Thoracic aorta (tissue), 2 donors: ENCODE measurements around the gene SLC13A4. TPM values are rescaled to one million over a fixed set of nuclear protein-coding genes. Genes with fewer than 3 reads are reported as not detected.

Source experiments
- ATAC-seq: fragments of 150-250 bp; one replicate; pipeline ENCODE4 v1.8.0; 2017; ENCODE audit warnings: low read depth; ENCODE audit not compliant: insufficient number of reproducible peaks, low FRiP score
- DNase-seq: peaks from one replicate; pipeline ENCODE4 v3.0.0-alpha.2; 2020; ENCODE audit warnings: low spot score
- H3K27ac ChIP-seq, 2 donors: fragments of 200-600 bp; sonication (generic); 1 replicate in 1 of 2; 2 replicates in 1 of 2; pipeline ENCODE4 v1.5.1; 2016; ENCODE audit warnings: mild to moderate bottlenecking in 2 of 2, moderate library complexity in 2 of 2
- H3K27me3 ChIP-seq: fragments of 200-600 bp; sonication (generic); replicated peaks from 2 replicates; pipeline ENCODE4 v1.6.0; 2016; ENCODE audit warnings: mild to moderate bottlenecking; ENCODE audit not compliant: insufficient read depth
- H3K36me3 ChIP-seq: fragments of 200-600 bp; sonication (generic); one replicate; pipeline ENCODE4 v1.5.1; 2016
- H3K4me1 ChIP-seq, 2 donors: fragments of 200-600 bp; sonication (generic); 1 replicate in 1 of 2; 2 replicates in 1 of 2; pipeline versions ENCODE4 v1.5.1 to v1.6.0; 2016; ENCODE audit warnings: low read depth in 2 of 2, mild to moderate bottlenecking in 1 of 2; ENCODE audit not compliant: control insufficient read depth in 1 of 2
- H3K4me3 ChIP-seq: fragments of 200-600 bp; sonication (generic); 2 replicates; pipeline ENCODE4 v1.5.1; 2016; ENCODE audit warnings: mild to moderate bottlenecking
- H3K9me3 ChIP-seq: fragments of 200-600 bp; sonication (generic); 2 replicates; pipeline ENCODE4 v1.5.1; 2016
- total RNA-seq, 2 donors: library from RNA; depleted of rRNA; stranded (reverse); fragments of >200 nt; gene quantifications; one replicate each; pipeline versions ENCODE4 v1.1.0 to v1.2.3, GENCODE V29; 2016
- TF ChIP-seq, protein P1 (sequence below): fragments of 200-600 bp; sonication (generic); IDR thresholded peaks from one replicate; pipeline ENCODE4 v1.5.1; 2019; ENCODE audit warnings: antibody characterized with exemption

The SLC13A4 gene
- total RNA-seq, 2 donors from 2014 or later, result 2.0 to 2.1 TPM

DNA sequence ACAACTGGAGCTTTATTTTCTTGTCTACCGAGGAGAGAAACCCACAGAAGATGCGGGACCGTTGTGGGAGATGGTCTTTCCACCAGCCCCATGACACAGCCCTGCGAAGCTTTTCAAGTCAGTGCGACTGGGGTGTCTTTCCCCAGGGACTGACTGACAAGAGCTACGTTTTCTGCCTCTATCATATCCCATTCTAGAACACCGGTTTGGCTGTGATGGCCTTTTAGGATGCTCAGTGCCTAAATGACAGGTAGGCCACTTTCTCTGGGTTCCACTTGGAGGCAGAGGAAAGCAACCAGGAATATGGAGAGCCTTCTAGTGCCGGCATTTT, 16.9 kb downstream of the SLC13A4 start:
- Histone ChIP-seq H3K27ac (peak overlapping the region in 1 of 2 donors; percentile 60), H3K36me3 (no peaks in the 10 kb centered on the region), H3K4me3 (no peak overlapping the region), H3K27me3 (no peaks in the 10 kb centered on the region), H3K9me3 (no peaks in the 10 kb centered on the region), H3K4me1 (peaks cover 15 to 38% of the 10 kb centered on the region in 2 donors)
- DNase-seq (no peak), ATAC-seq (no peak)
- TF ChIP-seq, protein P1, sequence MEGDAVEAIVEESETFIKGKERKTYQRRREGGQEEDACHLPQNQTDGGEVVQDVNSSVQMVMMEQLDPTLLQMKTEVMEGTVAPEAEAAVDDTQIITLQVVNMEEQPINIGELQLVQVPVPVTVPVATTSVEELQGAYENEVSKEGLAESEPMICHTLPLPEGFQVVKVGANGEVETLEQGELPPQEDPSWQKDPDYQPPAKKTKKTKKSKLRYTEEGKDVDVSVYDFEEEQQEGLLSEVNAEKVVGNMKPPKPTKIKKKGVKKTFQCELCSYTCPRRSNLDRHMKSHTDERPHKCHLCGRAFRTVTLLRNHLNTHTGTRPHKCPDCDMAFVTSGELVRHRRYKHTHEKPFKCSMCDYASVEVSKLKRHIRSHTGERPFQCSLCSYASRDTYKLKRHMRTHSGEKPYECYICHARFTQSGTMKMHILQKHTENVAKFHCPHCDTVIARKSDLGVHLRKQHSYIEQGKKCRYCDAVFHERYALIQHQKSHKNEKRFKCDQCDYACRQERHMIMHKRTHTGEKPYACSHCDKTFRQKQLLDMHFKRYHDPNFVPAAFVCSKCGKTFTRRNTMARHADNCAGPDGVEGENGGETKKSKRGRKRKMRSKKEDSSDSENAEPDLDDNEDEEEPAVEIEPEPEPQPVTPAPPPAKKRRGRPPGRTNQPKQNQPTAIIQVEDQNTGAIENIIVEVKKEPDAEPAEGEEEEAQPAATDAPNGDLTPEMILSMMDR, result no peak

DNA sequence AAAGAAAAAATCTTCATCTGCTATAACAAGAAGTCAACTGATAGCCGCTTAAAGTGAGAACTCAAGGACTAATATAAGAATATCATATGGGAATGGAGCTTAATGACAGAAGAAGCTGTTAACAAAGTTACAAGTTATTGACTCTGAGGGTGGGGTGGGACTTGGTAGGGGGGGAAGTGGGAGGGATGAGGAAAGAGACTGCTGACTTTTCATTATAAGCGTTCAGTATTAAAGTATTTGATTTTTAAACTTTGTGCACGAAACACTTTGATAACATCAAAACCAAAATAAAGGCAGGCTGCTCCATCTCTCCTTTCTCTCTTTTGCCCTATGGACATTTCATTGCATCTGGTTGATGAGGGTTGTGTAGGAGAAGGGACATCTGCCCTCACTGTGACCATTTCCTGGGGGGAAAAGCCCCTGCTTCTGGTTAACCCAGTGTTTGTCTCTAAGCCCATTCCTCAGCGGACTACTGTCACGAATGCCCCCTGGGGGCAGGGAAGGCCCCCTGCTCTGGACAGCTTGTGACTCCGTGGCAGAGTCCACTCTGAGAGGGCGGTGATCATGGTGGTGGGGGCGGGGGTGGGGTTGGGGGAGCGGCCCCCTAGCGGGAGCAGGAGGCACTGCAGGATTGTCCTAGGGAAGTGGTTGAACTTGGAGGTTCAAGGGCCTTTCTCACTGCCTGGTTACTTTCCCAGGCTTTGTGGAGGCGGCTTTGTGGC, 17.4 kb downstream of the SLC13A4 start:
- ATAC-seq, result no peak
- TF ChIP-seq, protein P1, result peak; percentile 80
- H3K4me3 ChIP-seq, result peak overlapping the region; percentile 20

DNA sequence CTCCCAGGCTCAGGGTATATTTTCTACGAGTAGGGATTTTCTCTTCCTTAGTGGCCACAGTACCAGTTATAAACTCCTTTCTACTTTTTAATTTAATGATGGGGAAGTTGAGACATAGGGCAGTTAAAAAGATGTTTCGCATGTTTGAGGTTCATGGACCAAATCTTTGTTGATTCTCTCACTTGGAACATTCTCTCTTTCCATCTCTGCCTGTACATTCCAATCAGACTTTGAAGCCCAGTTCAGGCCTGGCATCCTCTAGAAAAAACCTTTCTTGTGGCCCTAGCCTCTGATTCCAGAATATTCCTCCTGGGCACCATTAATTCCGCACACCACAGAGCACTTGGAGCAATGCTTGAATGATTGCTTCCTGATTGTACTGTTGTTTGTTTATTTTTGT, 18.5 kb downstream of the SLC13A4 start:
- DNase-seq (no peak), ATAC-seq (no peak)
- Histone ChIP-seq H3K27ac (no peak overlapping the region), H3K36me3 (no peaks in the 10 kb centered on the region), H3K4me1 (peaks cover 15 to 32% of the 10 kb centered on the region in 2 donors), H3K9me3 (no peaks in the 10 kb centered on the region), H3K27me3 (no peaks in the 10 kb centered on the region), H3K4me3 (no peak overlapping the region)
- TF ChIP-seq, protein P1, result no peak

More for the DNA sequence above, 17.4 kb downstream of the SLC13A4 start:
- Histone ChIP-seq H3K9me3 (no peaks in the 10 kb centered on the region), H3K27ac (peak overlapping the region; percentile 27 to 60), H3K27me3 (no peaks in the 10 kb centered on the region), H3K36me3 (no peaks in the 10 kb centered on the region), H3K4me1 (peaks cover 15 to 38% of the 10 kb centered on the region in 2 donors)
- DNase-seq, result no peak

DNA sequence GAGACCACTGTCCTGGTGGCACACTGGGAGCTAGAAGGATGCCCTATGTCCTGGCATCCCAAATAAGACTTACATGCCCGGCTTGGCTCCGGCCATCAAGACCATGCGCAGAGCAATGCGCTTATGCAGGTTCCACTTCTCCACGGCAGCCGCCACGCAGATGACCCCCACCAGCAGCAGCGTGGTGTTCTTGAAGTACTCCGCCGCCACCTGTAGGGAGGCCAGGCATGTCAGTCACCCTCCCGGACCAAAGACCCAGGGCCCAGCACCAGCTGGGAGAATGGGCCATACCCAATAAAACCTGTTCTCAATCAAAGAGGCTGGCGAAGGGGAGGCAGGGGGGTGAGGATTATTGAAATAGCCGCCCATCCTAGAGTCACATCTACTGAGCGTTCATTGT, 19.9 kb downstream of the SLC13A4 start:
- Histone ChIP-seq H3K4me3 (no peak overlapping the region), H3K27ac (no peak overlapping the region), H3K27me3 (no peaks in the 10 kb centered on the region), H3K9me3 (no peaks in the 10 kb centered on the region), H3K4me1 (peaks cover 6 to 17% of the 10 kb centered on the region in 2 donors), H3K36me3 (no peaks in the 10 kb centered on the region)
- TF ChIP-seq, protein P1, result no peak
- ATAC-seq, result no peak
- DNase-seq, result no peak

DNA sequence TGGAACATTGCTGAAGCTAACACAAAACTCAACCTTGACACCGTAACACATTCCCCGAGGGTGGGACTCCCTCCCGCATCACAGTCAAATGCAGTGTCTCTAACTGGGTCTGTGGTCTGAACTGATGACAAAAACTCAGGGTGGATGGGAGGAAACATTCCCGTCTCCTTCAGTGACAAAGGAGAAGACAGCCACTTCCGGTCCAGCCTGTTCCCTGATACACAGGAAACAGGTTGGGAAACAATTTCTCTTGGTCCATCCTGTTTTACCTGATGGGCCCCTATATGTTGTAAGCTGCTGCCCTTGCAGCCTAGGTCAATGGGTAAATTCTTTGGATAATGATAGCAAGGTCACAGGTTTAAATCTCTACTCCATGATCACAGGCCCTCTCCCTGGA, 20.4 kb downstream of the SLC13A4 start:
- no peak overlapping the region for H3K4me3 ChIP-seq

More for the DNA sequence above, 20.4 kb downstream of the SLC13A4 start:
- H3K4me1 ChIP-seq, result peaks cover 2 to 12% of the 10 kb centered on the region in 2 donors
- no peaks in the 10 kb centered on the region for H3K36me3 ChIP-seq
- H3K27me3 ChIP-seq, result no peaks in the 10 kb centered on the region
- no peak overlapping the region for H3K27ac ChIP-seq
- ATAC-seq (no peak), DNase-seq (no peak)
- H3K9me3 ChIP-seq, result no peaks in the 10 kb centered on the region
- TF ChIP-seq, protein P1, result no peak
